HepG2 (cell line): ENCODE results near the gene PARP16. TPM values are rescaled to one million over a fixed set of nuclear protein-coding genes. Genes with fewer than 3 reads are reported as not detected.

Experiments
- ARNT ChIP-seq: fragments of 450-650 bp; IDR thresholded peaks from 2 replicates; pipeline ENCODE4 v1.6.1; 2017
- GMEB1 ChIP-seq: sonication (generic); formaldehyde crosslinking; IDR thresholded peaks from 2 replicates; pipeline ENCODE4 v1.5.1; 2020; ENCODE audit warnings: missing genetic modification reagents, mild to moderate bottlenecking, borderline replicate concordance
- HNRNPLL ChIP-seq: fragments of 200-400 bp; formaldehyde crosslinking; IDR thresholded peaks from 2 replicates; pipeline ENCODE4 v1.6.1; 2017; ENCODE audit warnings: mild to moderate bottlenecking, low read depth, low read length; ENCODE audit not compliant: poor library complexity, severe bottlenecking
- KAT7 ChIP-seq: IDR thresholded peaks from 2 replicates; pipeline ENCODE4 v1.6.1; 2018; ENCODE audit warnings: borderline replicate concordance, missing compliant biosample characterization
- MED1 ChIP-seq: sonication (generic); formaldehyde crosslinking; IDR thresholded peaks from 2 replicates; pipeline ENCODE4 v1.4.0; 2020; ENCODE audit warnings: missing genetic modification reagents
- NFIC ChIP-seq: IDR thresholded peaks from 2 replicates; pipeline ENCODE4 v1.6.1; 2012; ENCODE audit warnings: mild to moderate bottlenecking, low read length, inconsistent platforms
- NFKB2 ChIP-seq: sonication (generic); formaldehyde crosslinking; IDR thresholded peaks from 2 replicates; pipeline ENCODE4 v1.4.0; 2020; ENCODE audit warnings: missing genetic modification reagents, borderline replicate concordance
- PRDM15 ChIP-seq: sonication (generic); formaldehyde crosslinking; IDR thresholded peaks from 2 replicates; pipeline ENCODE4 v1.4.0; 2020; ENCODE audit warnings: missing genetic modification reagents
- SKIL ChIP-seq: sonication (generic); formaldehyde crosslinking; IDR thresholded peaks from 2 replicates; pipeline ENCODE4 v1.8.0; 2022; ENCODE audit warnings: missing genetic modification reagents, mild to moderate bottlenecking, moderate library complexity, borderline replicate concordance
- SRSF9 ChIP-seq: fragments of 200-400 bp; formaldehyde crosslinking; IDR thresholded peaks from 2 replicates; pipeline ENCODE4 v1.6.1; 2018; ENCODE audit warnings: borderline replicate concordance, mild to moderate bottlenecking, low read depth, low read length; ENCODE audit not compliant: insufficient read depth, poor library complexity, severe bottlenecking
- ZBTB39 ChIP-seq: sonication (generic); formaldehyde crosslinking; IDR thresholded peaks from 2 replicates; pipeline ENCODE4 v1.5.0; 2020; ENCODE audit warnings: missing genetic modification reagents
- ZBTB7B ChIP-seq: sonication (generic); formaldehyde crosslinking; IDR thresholded peaks from 2 replicates; pipeline ENCODE4 v1.4.0; 2020; ENCODE audit warnings: missing genetic modification reagents
- ZNF274 ChIP-seq: sonication (generic); formaldehyde crosslinking; IDR thresholded peaks from 2 replicates; pipeline ENCODE4 v1.5.1; 2020; ENCODE audit warnings: mild to moderate bottlenecking, missing genetic modification reagents
- ZNF382 ChIP-seq: sonication (generic); formaldehyde crosslinking; IDR thresholded peaks from 2 replicates; pipeline ENCODE4 v1.5.0; 2020; ENCODE audit warnings: missing genetic modification reagents, mild to moderate bottlenecking, borderline replicate concordance
- ZNF503 ChIP-seq: sonication (generic); formaldehyde crosslinking; IDR thresholded peaks from 2 replicates; pipeline ENCODE4 v1.4.0; 2020; ENCODE audit warnings: missing genetic modification reagents
- ZNF670 ChIP-seq: sonication (generic); formaldehyde crosslinking; IDR thresholded peaks from 2 replicates; pipeline ENCODE4 v1.8.0; 2022; ENCODE audit warnings: mild to moderate bottlenecking, missing genetic modification reagents, borderline replicate concordance
- polyA plus RNA-seq, 8 experiments: library from polyadenylated mRNA; depleted of rRNA in 3 of 8; stranded (reverse) in 7 of 8; unstranded in 1 of 8; fragments of >200 nt; fragmentation: Illumina TruSeq in 4 of 8; extraction: Trizol in 4 of 8; gene quantifications; 2 replicates each; pipeline versions ENCODE4 v1.2.1 to v1.2.3, GENCODE V29; 2011 to 2016; ENCODE audit warnings: low read depth in 4 of 8, missing spikeins in 1 of 8, mixed read lengths in 1 of 8; ENCODE audit not compliant: insufficient read depth in 1 of 8
- total RNA-seq, 5 experiments: library from RNA; depleted of rRNA; stranded (reverse); fragments of >200 nt; fragmentation: Illumina TruSeq; extraction: Trizol; gene quantifications; 2 replicates each; pipeline ENCODE4 v1.2.3, GENCODE V29; 2016; ENCODE audit warnings: low read depth in 1 of 5

PARP16 gene
- total and polyA plus RNA-seq, 2 of the 13 experiments (the other 11 are each of a cell fraction or from before 2014, with no cell fraction given), result 6.8 to 7.6 TPM

GRCh38 chr15:65286704-65287519, at the start of gene PARP16 (continued):
- 0 out of 2 replicates have a peak, but pooled peaks have one; percentile 1 for TF ChIP-seq ZBTB39 (CRISPR knock-in tag)
- peak; percentile 41; the same call in 1 of the 2 replicates for TF ChIP-seq KAT7 (CRISPR knock-in tag)
- TF ChIP-seq PRDM15, result peak; percentile 12; the same call in 1 of the 2 replicates
- peak; percentile 43; the same call in 1 of the 2 replicates for TF ChIP-seq GMEB1 (CRISPR knock-in tag)
- TF ChIP-seq SKIL (CRISPR knock-in tag), result no peak
- no peak for TF ChIP-seq SRSF9
- TF ChIP-seq ZNF503 (CRISPR knock-in tag), result no peak
- TF ChIP-seq NFIC, result no peak
- TF ChIP-seq ZNF382 (CRISPR knock-in tag), result no peak
- 0 out of 2 replicates have a peak, but pooled peaks have one; percentile 34 for TF ChIP-seq ZNF670 (CRISPR knock-in tag)
- TF ChIP-seq ZBTB7B (CRISPR knock-in tag), result peak; percentile 55; the same call in 1 of the 2 replicates
- TF ChIP-seq ZNF274 (CRISPR knock-in tag), result no peak
- TF ChIP-seq MED1, result peak; percentile 10; the same call in 1 of the 2 replicates
- TF ChIP-seq HNRNPLL, result peak; percentile 58
- TF ChIP-seq NFKB2 (CRISPR knock-in tag), result peak; percentile 80; the same call in 1 of the 2 replicates
- no peak for TF ChIP-seq ARNT
